OCI-LY1 (cell line): ENCODE measurements around the gene GTF3C5.

Source experiments
- H2AFZ ChIP-seq: fragments of 200-600 bp; sonication (generic), shearing (Covaris generic); 2 replicates; pipeline ENCODE4 v1.6.0; 2014; ENCODE audit warnings: antibody characterized with exemption, mild to moderate bottlenecking, low read length
- H3F3A ChIP-seq: fragments of 200-600 bp; sonication (generic), shearing (Covaris generic); 2 replicates; pipeline ENCODE4 v1.6.0; 2014; ENCODE audit warnings: mild to moderate bottlenecking, antibody characterized with exemption, low read length, moderate library complexity; ENCODE audit not compliant: insufficient read depth
- H3K27ac ChIP-seq: fragments of 200-600 bp; sonication (generic); 2 replicates; pipeline ENCODE4 v1.5.1; 2014; ENCODE audit warnings: low read length, mixed run types, mild to moderate bottlenecking, low read depth; ENCODE audit not compliant: poor library complexity, severe bottlenecking
- H3K27me3 ChIP-seq: fragments of 200-600 bp; sonication (generic); 2 replicates; pipeline ENCODE4 v1.6.0; 2014; ENCODE audit warnings: antibody characterized with exemption, mild to moderate bottlenecking, low read length, moderate library complexity; ENCODE audit not compliant: insufficient read depth
- H3K36me3 ChIP-seq: fragments of 200-600 bp; sonication (generic); 2 replicates; pipeline ENCODE4 v1.6.1; 2014; ENCODE audit warnings: mild to moderate bottlenecking, antibody characterized with exemption, low read length, moderate library complexity, mixed read lengths; ENCODE audit not compliant: insufficient read depth
- H3K4me1 ChIP-seq: fragments of 200-600 bp; sonication (generic); 2 replicates; pipeline ENCODE4 v1.5.1; 2014; ENCODE audit warnings: mild to moderate bottlenecking, low read length, moderate library complexity; ENCODE audit not compliant: insufficient read depth, severe bottlenecking
- H3K4me2 ChIP-seq: fragments of 200-600 bp; sonication (generic), shearing (Covaris generic); 2 replicates; pipeline ENCODE4 v1.6.1; 2014; ENCODE audit warnings: low read length
- H3K4me3 ChIP-seq: fragments of 200-600 bp; sonication (generic); 2 replicates; pipeline ENCODE4 v1.5.1; 2014; ENCODE audit warnings: low read length, low read depth, mild to moderate bottlenecking, mixed read lengths; ENCODE audit not compliant: poor library complexity, severe bottlenecking
- H3K79me2 ChIP-seq: fragments of 200-600 bp; shearing (Covaris generic); 2 replicates; pipeline ENCODE4 v1.6.1; 2016; ENCODE audit warnings: mixed run types, low read length, mixed read lengths; ENCODE audit not compliant: insufficient read depth
- H3K9ac ChIP-seq: fragments of 200-600 bp; sonication (generic), shearing (Covaris generic); 2 replicates; pipeline ENCODE4 v1.6.1; 2014; ENCODE audit warnings: mild to moderate bottlenecking, low read length, mixed read lengths
- H3K9me2 ChIP-seq: fragments of 200-600 bp; sonication (generic), shearing (Covaris generic); 2 replicates; pipeline ENCODE4 v1.6.1; 2014; ENCODE audit warnings: low read depth, mild to moderate bottlenecking, low read length, mixed read lengths
- H3K9me3 ChIP-seq: fragments of 200-600 bp; shearing (Covaris generic); 2 replicates; pipeline ENCODE4 v1.6.1; 2014; ENCODE audit warnings: low read length, mixed read lengths
- H4K20me1 ChIP-seq: fragments of 200-600 bp; sonication (generic), shearing (Covaris generic); 2 replicates; pipeline ENCODE4 v1.6.0; 2016; ENCODE audit warnings: mild to moderate bottlenecking, low read length; ENCODE audit not compliant: insufficient read depth
- CTCF ChIP-seq: fragments of 200-600 bp; sonication (generic), shearing (Covaris generic); IDR thresholded peaks from 2 replicates; pipeline ENCODE4 v1.5.1; 2017; ENCODE audit warnings: mild to moderate bottlenecking, antibody characterized with exemption, low read length, moderate library complexity, mixed read lengths
- EZH2 ChIP-seq: fragments of 200-600 bp; sonication (generic), shearing (Covaris generic); IDR thresholded peaks from 2 replicates; pipeline ENCODE4 v1.8.0; 2017; ENCODE audit warnings: borderline replicate concordance, mixed run types, mild to moderate bottlenecking, antibody characterized with exemption, low read length, moderate library complexity, mixed read lengths

GTF3C5 gene

DNA sequence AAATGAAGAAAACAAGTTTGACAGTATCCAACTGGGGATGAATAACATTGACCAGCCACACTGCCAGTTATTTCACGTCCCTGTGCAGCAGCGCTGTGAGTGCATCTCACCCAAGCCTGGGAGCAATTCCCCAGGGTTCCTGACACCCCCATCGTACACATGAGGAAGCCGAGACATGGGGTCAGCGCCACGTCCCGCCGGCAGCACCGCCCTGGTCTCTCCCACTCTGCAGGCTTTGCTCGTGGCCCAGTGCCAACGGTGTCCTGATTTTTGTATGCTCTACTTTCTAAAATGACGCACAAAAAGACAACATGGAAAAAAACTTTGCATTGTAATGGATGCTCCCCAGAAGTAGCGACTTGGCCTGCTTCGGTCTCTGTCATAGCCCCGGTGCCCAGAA, 14.3 kb downstream of the GTF3C5 start:
- no peak for TF ChIP-seq CTCF
- TF ChIP-seq EZH2 = no peak
- H3K36me3 ChIP-seq = peaks cover 81% of the 10 kb centered on the region
- H3K4me3 ChIP-seq = no peak overlapping the region
- H3K79me2 ChIP-seq = no peaks in the 10 kb centered on the region
- H3K27me3 ChIP-seq = no peaks in the 10 kb centered on the region
- H2AFZ ChIP-seq = no peak overlapping the region
- no peaks in the 10 kb centered on the region for H3F3A ChIP-seq
- H3K4me2 ChIP-seq = no peak overlapping the region
- no peaks in the 10 kb centered on the region for H3K4me1 ChIP-seq
- H3K9me3 ChIP-seq = no peaks in the 10 kb centered on the region
- H3K9ac ChIP-seq = no peak overlapping the region
- H4K20me1 ChIP-seq = no peaks in the 10 kb centered on the region
- H3K27ac ChIP-seq = no peak overlapping the region
- no peaks in the 10 kb centered on the region for H3K9me2 ChIP-seq

- H3K4me3 ChIP-seq = no peak overlapping the region
- H3K27me3 ChIP-seq = no peaks in the 10 kb centered on the region
- H3K4me2 ChIP-seq = no peak overlapping the region
- no peak overlapping the region for H2AFZ ChIP-seq
- no peaks in the 10 kb centered on the region for H3K9me2 ChIP-seq
- no peaks in the 10 kb centered on the region for H3K9me3 ChIP-seq
- peaks cover 86% of the 10 kb centered on the region for H3K36me3 ChIP-seq
- no peaks in the 10 kb centered on the region for H3F3A ChIP-seq
- H3K4me1 ChIP-seq = no peaks in the 10 kb centered on the region
- no peak overlapping the region for H3K27ac ChIP-seq
- H4K20me1 ChIP-seq = no peaks in the 10 kb centered on the region
- H3K79me2 ChIP-seq = no peaks in the 10 kb centered on the region
- TF ChIP-seq EZH2 (no peak), CTCF (no peak)
- H3K9ac ChIP-seq = no peak overlapping the region
These were observed 15.6 kb downstream of the GTF3C5 start for GRCh38 chr9:133046196-133046899.

GRCh38 chr9:133046900-133047295, 16.1 kb downstream of the GTF3C5 start:
- Histone ChIP-seq H2AFZ (no peak overlapping the region), H3K79me2 (no peaks in the 10 kb centered on the region)

More at GRCh38 chr9:133046900-133047295, 16.1 kb downstream of the GTF3C5 start:
- H3K9ac ChIP-seq = no peak overlapping the region
- TF ChIP-seq CTCF = no peak
- no peak for TF ChIP-seq EZH2
- no peaks in the 10 kb centered on the region for H3K9me2 ChIP-seq
- no peak overlapping the region for H3K4me3 ChIP-seq
- H3K9me3 ChIP-seq = no peaks in the 10 kb centered on the region
- no peak overlapping the region for H3K27ac ChIP-seq
- no peaks in the 10 kb centered on the region for H3K27me3 ChIP-seq
- no peaks in the 10 kb centered on the region for H3F3A ChIP-seq
- H4K20me1 ChIP-seq = no peaks in the 10 kb centered on the region
- H3K4me2 ChIP-seq = no peak overlapping the region
- no peaks in the 10 kb centered on the region for H3K4me1 ChIP-seq
- H3K36me3 ChIP-seq = peaks cover 86% of the 10 kb centered on the region
